Motor neuron (in vitro differentiated cells): ENCODE measurements around the gene NLGN2. TPM values are rescaled to one million over a fixed set of nuclear protein-coding genes. Genes with fewer than 3 reads are reported as not detected.

ENCODE experiments used
- ATAC-seq, 8 experiments: fragments of 200-7000 bp; cut with Tn5 transposase; replicated peaks in 6 of 8; 2 replicates each; pipeline ENCODE4 v1.8.0; 2021; ENCODE audit warnings: mild to moderate bottlenecking in 8 of 8, moderate library complexity in 8 of 8
- H3K27ac ChIP-seq, 2 donors: fragments of 250-450 bp; sonication (Bioruptor Pico); 2 replicates each; pipeline ENCODE4 v1.9.0; 2021; ENCODE audit warnings: antibody characterized with exemption in 2 of 2, mild to moderate bottlenecking in 2 of 2, moderate library complexity in 1 of 2
- H3K4me1 ChIP-seq, 2 donors: fragments of 250-450 bp; sonication (Bioruptor Pico); replicated peaks in 1 of 2; 2 replicates each; pipeline ENCODE4 v1.6.1; 2021; ENCODE audit warnings: antibody characterized with exemption in 2 of 2, mild to moderate bottlenecking in 2 of 2, moderate library complexity in 1 of 2
- H3K4me3 ChIP-seq, 5 donors: fragments of 250-450 bp; sonication (Bioruptor Pico); 2 replicates each; pipeline ENCODE4 v1.9.0; 2021; ENCODE audit warnings: antibody characterized with exemption in 5 of 5, mild to moderate bottlenecking in 5 of 5, moderate library complexity in 4 of 5
- WGBS, 10 experiments: fragments of 450-650 bp; shearing (Covaris generic); methylation state at CpG; one replicate each; pipeline ENCODE4 v1.0.0; 2022; 5-methylcytosine and 5-hydroxymethylcytosine counted together
- in situ Hi-C, 9 experiments: fragments of 400-800 bp; cut with MboI; loops; one replicate each; pipeline ENCODE4 v1.15.0; 2021; ENCODE audit warnings: low sequenced_read_pairs in 9 of 9, low pct_unique_long_range_greater_than_20kb in 2 of 9; ENCODE audit not compliant: unreplicated experiment in 9 of 9
- total RNA-seq, 8 experiments: library from RNA; unstranded; fragments of 300-600 nt; gene quantifications; 2 replicates each; pipeline versions ENCODE4 v1.2.3 to v1.2.4, GENCODE V29; 2022

Gene NLGN2
- total RNA-seq, 8 experiments from 2014 or later = 3.7 to 27.8 (median 18.1) TPM

DNA sequence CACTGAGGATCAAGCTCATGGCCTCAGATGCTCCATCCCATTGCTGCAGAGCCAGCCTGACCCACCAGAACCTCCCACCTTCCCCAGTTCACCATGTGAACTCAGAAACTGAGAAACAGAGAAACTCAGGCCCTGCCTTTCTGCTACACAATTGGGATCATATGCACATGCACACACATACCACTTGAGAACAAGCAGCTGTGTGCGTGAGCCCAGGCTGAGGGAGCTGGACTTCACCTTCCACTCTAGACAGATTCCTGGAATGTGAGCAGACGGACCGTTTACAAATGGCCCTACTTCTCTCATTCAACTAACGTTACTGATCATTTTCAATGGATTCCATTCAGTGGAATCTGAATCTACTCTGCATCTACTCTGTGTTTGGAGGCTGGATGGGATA is 16.0 kb downstream of the NLGN2 start:
- Histone ChIP-seq H3K4me3 (no peak overlapping the region), H3K27ac (no peak overlapping the region), H3K4me1 (peaks cover 21 to 31% of the 10 kb centered on the region in 2 donors)
- ATAC-seq = peak in 2 of 8 experiments; percentile 6 to 45
- in situ Hi-C loops = no loop called here
- 59 to 90% (median 76%) methylated on average over 3 of the region's 4 CpGs; no CpG with 5 or more reads in 7 of the 10 experiments for WGBS, 10 experiments

DNA sequence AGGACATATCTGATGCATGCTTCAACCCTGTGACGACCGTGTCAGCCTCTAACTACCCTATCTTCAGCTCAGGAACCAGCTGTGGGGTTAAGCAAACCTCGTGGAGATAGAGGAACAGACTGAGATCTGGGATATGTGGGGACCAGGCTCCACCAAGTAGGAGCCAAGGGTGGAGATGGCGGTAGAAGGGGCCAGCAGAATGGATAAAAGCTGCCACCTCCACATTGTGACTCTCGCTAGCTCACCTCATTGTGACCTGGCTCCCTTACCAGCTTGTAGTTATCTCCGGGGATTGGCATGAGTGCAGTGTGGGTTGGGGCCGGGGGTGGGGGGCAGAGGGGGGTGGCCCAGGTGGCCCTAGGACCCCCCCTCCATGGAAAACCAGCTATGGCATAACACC is 17.7 kb downstream of the NLGN2 start, which contains the start of gene SPEM2:
Gene SPEM2, plus strand, starts transcription at position 301 of the 400 bp plus-strand sequence. Its CDS starts 73 bp downstream, at position 374.
- H3K4me3 ChIP-seq = no peak within 1 kb of the TSS
- H3K27ac ChIP-seq = no peak within 1 kb of the TSS
- in situ Hi-C loops = no loop called here
- no peak for ATAC-seq
- 73 to 100% (median 88%) methylated on average over 2 to 3 of the region's 7 CpGs; no CpG with 5 or more reads in 6 of the 10 experiments for WGBS, 10 experiments
- peaks cover 5 to 14% of the 10 kb centered on the region in 2 donors for H3K4me1 ChIP-seq

DNA sequence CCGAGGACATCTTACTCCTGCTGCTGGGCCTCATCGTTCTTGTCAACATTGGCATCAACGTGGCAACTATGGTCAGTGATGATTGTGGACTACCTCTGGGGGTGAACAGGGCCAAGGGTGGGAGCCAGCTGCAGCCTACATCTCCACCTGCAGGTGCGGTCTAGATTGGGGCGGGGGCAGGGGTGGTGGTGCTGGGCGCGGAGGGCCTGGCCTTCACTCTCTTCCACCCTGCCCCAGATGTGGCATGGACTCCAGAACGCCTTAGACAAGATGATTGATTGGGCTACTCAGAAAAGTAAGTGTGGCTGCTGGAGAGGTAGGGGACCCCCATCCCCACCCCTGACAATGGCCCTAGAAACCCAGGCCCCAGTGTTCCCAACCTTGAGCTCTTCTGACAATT is 18.1 kb downstream of the NLGN2 start:
- H3K4me3 ChIP-seq = no peak overlapping the region
- 80 to 100% (median 100%) methylated on average over 1 to 2 of the region's 8 CpGs; no CpG with 5 or more reads in 7 of the 10 experiments for WGBS, 10 experiments

DNA sequence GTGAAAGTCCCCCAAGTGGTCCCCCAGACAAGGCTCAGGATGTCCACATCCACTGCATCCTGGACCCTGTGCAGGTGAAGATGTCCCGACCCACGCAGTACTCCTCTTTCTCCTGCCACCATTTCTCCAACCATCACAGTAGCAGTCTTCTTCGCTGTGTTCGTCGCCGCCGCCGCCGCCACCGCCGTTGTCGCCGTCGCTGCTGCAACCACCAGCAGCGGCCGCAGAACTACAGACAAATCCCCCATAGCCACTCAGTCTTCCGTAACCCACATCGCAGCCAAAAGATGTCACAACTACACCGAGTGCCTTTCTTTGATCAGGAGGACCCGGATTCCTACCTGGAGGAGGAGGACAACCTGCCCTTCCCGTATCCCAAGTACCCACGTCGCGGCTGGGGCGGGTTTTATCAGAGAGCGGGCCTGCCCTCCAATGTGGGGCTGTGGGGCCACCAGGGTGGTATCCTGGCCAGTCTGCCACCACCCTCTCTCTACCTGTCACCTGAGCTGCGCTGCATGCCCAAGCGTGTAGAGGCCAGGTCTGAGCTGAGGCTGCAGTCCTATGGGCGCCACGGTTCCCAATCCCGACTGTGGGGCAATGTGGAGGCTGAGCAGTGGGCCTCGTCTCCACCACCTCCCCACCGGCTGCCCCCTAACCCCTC is 18.7 kb downstream of the NLGN2 start:
- ATAC-seq = peak in 2 of 8 experiments; percentile 11 to 12
- H3K4me1 ChIP-seq = peaks cover 0 to 5% of the 10 kb centered on the region in 2 donors
- no peak overlapping the region for H3K4me3 ChIP-seq
- H3K27ac ChIP-seq = no peak overlapping the region
- WGBS, 10 experiments = 86 to 100% (median 93%) methylated on average over 6 to 16 of the region's 33 CpGs; no CpG with 5 or more reads in 6 of the 10 experiments
- in situ Hi-C loops = no loop called here

More for the DNA sequence above, 18.1 kb downstream of the NLGN2 start:
- in situ Hi-C loops = no loop called here
- no peak overlapping the region for H3K27ac ChIP-seq
- peaks cover under 1 to 10% of the 10 kb centered on the region in 2 donors for H3K4me1 ChIP-seq
- no peak for ATAC-seq

DNA sequence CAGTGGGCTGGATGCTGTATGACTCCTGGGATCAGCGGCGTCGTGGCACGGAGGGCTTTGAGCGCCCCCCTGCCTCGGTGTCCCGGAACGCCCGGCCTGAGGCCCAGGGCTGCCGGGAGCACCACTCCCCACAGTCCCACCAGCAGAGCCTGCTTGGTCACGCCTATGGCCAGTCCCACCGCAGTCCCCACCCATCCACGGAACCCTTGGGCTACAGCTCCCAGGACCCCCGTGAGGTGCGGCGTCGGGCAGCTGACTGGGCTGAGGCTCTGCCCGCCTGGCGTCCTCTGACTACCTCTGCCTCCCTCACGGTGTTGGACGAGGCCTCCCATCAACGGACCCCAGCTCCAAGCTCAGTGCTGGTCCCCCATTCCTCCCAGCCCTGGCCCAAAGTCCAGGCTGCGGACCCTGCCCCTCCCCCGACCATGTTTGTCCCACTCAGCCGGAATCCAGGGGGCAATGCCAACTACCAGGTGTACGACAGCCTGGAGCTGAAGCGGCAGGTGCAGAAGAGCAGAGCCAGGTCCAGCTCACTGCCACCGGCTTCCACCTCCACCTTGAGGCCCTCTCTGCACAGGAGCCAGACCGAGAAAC is 19.3 kb downstream of the NLGN2 start:
- ATAC-seq = peak in 3 of 8 experiments; percentile 9 to 13 (median 12)
- in situ Hi-C loops = no loop called here
- WGBS, 10 experiments = 30 to 97% (median 89%) methylated on average over 1 to 5 of the region's 29 CpGs; no CpG with 5 or more reads in 5 of the 10 experiments
- Histone ChIP-seq H3K4me1 (peaks cover 0 to 5% of the 10 kb centered on the region in 2 donors), H3K27ac (no peak overlapping the region), H3K4me3 (no peak overlapping the region)

DNA sequence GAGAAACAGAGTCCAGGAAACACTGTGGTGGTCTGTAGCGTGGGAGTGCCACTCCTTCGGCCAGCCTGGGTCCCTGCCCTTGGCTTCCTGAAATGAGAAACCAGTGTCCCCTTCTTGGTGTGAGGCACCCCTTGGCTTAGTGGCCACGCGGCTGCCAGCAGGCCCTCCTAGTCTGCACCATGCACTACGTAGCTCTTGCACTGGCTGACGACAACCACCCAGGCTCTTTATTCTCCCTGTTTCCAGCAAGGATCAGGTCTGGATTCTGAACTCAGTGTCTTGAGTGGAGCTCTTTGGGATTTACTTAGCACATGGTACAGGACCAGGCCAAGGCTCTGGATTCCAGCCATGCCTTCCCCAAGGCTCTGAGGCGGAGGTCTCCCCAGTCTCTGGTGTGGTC is 19.9 kb downstream of the NLGN2 start:
- in situ Hi-C loops = no loop called here
- ATAC-seq = no peak
- WGBS, 10 experiments = 60 to 100% (median 81%) methylated on average over 1 to 3 of the region's 7 CpGs; no CpG with 5 or more reads in 6 of the 10 experiments

DNA sequence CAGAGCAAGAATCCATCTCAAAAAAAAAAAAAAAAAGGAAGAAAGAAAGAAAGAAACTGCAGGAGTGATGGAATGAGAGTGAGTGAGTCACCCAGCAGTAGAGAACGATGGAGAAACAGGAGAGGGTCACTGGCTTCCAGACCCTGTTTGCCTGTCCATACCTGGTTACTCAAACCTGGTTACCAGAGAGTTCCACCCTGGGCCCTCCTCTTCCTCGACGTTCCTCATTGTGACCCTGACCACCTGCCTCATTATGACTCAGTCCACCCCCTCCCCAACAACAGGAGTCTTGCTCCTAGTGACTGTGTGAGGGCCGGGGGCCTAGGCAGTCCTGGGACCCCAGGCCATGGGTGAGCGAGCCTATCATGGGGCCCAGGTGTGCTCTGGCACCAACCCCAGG is 20.9 kb downstream of the NLGN2 start, which contains the start of gene SPEM3:
Gene SPEM3, plus strand, starts transcription at position 301 of the 400 bp plus-strand sequence. Its CDS starts 46 bp downstream, at position 347.
- no peak for ATAC-seq

More for the DNA sequence above, 19.9 kb downstream of the NLGN2 start:
- no peak overlapping the region for H3K4me3 ChIP-seq
- H3K27ac ChIP-seq = no peak overlapping the region
- peaks cover 0 to 5% of the 10 kb centered on the region in 2 donors for H3K4me1 ChIP-seq

DNA sequence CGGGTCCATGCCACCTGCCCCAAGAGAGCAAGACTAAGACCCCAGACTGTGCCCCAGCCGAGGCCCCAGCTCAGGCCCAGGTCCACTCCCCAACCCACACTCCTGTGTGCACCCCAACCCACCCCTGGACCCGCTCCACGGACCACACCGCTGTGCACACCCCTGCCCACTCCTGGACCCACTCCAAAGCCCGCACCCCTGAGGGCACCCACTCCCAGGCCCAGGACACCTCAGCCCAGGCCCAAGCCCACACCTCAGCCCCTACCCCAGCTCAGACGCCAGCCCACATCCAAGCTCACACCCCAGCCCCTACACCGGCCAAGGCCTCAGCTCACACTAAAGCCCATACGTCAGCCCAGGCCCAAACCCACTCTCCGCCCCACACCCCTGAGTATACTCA is 22.1 kb downstream of the NLGN2 start:
- in situ Hi-C loops = no loop called here
- no peak overlapping the region for H3K4me3 ChIP-seq
- WGBS, 10 experiments = no CpG with 5 or more reads among the region's 10 CpGs
- no peaks in the 10 kb centered on the region for H3K4me1 ChIP-seq
- H3K27ac ChIP-seq = no peak overlapping the region
- peak in 4 of 8 experiments; percentile 7 to 32 (median 23) for ATAC-seq

More for the DNA sequence above, 20.9 kb downstream of the NLGN2 start, which contains the start of gene SPEM3:
- H3K27ac ChIP-seq = no peak within 1 kb of the TSS
- WGBS, 10 experiments = 17 to 67% (median 46%) methylated on average over 1 to 3 of the region's 5 CpGs; no CpG with 5 or more reads in 2 of the 10 experiments
- in situ Hi-C loops = no loop called here
- peaks cover 0 to 4% of the 10 kb centered on the region in 2 donors for H3K4me1 ChIP-seq
- no peak within 1 kb of the TSS for H3K4me3 ChIP-seq

DNA sequence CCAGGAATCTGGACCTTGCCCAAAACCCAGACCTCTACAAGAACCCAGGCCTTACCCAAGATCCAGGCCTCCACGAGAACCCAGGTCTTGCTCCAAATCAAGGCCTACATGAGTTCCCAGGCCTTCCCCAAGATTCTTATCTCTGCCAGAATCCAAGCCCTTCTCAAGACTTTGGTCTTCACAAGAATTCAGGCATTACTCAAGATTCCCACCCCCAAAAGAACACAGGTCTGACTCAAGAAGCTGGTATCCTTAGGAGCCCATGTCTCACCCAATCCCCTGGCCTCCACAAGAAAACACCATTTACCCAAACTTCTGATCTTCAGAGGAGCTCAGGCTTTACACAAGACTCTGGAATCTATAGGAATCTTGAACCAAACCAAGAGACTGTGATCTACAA is 23.6 kb downstream of the NLGN2 start:
- ATAC-seq = no peak
- Histone ChIP-seq H3K4me3 (no peak overlapping the region), H3K4me1 (peaks cover 6 to 8% of the 10 kb centered on the region in 2 donors), H3K27ac (no peak overlapping the region)
- WGBS, 10 experiments = 0 to 40% (median 33%) methylated on average over 1 of the region's 1 CpG; no CpG with 5 or more reads in 7 of the 10 experiments
- in situ Hi-C loops = no loop called here

DNA sequence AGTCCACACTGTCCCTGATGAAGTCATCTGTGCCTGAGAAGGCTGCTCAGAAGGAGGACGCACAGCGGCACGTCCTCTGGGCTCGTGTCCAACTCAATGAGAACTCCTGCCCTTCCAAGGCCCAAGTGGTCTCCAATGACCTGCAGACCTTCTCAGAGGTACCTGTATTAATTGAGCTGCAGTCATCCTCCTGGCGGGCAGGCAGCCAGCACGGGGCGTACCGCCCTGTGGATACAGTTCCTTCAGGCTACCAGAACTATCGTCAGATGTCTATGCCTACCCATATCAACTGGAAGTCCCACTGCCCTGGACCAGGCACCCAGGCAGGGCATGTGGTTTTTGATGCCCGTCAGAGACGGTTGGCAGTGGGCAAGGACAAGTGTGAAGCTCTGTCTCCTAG is 24.7 kb downstream of the NLGN2 start:
- no peak overlapping the region for H3K27ac ChIP-seq
- H3K4me3 ChIP-seq = no peak overlapping the region
- peaks cover 10 to 12% of the 10 kb centered on the region in 2 donors for H3K4me1 ChIP-seq
- 14 to 95% (median 88%) methylated on average over 1 to 10 of the region's 11 CpGs; no CpG with 5 or more reads in 3 of the 10 experiments for WGBS, 10 experiments
- ATAC-seq = no peak
- in situ Hi-C loops = no loop called here

DNA sequence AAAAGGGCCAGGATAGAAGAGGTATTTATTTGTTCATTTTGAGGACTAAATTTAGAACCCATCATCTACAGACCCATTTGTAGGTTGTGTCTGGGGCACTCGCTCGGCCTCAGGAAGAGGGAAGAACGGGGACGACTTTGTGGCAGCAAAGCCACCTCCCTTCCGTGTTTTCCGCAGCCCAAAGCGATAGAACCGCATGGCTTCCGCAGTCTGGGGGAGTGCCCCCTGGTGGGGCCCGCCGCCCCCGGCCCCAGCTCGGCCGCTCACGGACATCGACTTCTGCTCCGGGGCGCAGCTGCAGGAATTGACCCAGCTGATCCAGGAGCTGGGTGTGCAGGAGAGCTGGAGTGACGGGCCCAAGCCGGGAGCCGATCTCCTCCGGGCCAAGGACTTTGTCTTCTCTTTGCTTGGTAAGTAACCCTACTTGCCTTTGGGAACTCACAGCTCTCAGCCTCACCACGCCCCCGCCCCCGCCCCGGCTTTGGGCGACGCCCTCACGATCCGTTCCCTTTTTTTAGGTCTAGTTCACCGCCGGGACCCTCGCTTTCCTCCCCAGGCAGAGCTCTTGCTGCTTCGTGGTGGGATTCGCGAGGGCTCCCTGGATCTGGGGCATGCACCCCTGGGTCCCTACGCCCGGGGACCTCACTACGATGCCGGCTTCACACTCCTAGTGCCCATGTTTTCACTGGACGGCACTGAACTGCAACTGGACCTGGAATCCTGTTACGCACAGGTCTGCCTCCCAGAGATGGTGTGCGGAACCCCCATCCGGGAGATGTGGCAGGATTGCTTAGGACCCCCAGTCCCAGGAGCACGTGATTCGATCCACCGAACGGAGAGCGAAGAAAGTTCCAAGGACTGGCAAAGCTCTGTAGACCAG is 28.3 kb downstream of the NLGN2 start:
- Histone ChIP-seq H3K4me1 (peaks cover 18 to 27% of the 10 kb centered on the region in 2 donors), H3K4me3 (peak overlapping the region in 4 of 5 donors; percentile 6 to 60 (median 44)), H3K27ac (no peak overlapping the region)
- peak in 2 of 8 experiments; percentile 3 to 4 for ATAC-seq
- 0 to 60% (median 12%) methylated on average over 1 to 11 of the region's 49 CpGs; no CpG with 5 or more reads in 6 of the 10 experiments for WGBS, 10 experiments
- in situ Hi-C loops = no loop called here

DNA sequence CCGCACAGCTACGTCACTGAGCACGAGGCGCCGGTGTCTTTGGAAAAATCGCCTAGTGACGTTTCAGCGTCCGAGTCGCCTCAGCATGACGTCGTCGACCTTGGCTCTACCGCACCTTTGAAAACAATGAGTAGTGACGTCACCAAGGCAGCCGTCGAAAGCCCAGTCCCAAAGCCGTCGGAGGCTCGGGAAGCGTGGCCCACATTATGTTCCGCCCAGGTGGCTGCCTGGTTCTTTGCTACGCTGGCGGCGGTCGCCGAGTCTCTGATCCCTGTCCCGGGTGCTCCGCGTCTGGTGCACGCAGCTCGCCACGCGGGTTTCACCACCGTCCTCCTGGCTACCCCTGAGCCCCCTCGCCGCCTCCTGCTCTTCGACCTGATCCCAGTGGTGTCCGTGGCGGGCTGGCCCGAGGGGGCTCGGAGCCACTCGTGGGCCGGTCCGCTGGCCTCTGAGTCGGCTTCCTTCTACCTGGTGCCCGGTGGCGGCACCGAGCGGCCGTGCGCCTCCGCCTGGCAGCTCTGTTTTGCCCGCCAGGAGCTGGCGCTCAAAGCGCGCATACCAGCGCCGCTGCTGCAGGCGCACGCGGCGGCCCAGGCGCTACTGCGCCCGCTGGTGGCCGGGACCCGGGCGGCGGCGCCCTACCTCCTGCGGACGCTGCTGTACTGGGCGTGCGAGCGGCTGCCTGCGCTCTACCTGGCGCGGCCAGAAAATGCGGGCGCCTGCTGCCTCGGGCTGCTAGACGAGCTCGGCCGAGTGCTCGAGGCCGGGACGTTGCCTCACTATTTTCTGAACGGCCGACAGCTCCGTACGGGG is 29.1 kb downstream of the NLGN2 start:
- Histone ChIP-seq H3K4me1 (peaks cover 25 to 34% of the 10 kb centered on the region in 2 donors), H3K4me3 (peak overlapping the region; percentile 9 to 60 (median 55)), H3K27ac (no peak overlapping the region)
- ATAC-seq = peak; percentile 51 to 82 (median 58)
- in situ Hi-C loops = no loop called here
- WGBS, 10 experiments = 0 to 40% (median 18%) methylated on average over 1 to 11 of the region's 92 CpGs; no CpG with 5 or more reads in 5 of the 10 experiments
